GM12891 (cell line): ENCODE data around the gene RASL12.
"Not testable (repeated sequence)": the region's sequence is repeated elsewhere in the genome, so short reads cannot be mapped to it uniquely, and the experiment has no call there.

Experiments used
- DNase-seq: peaks from one replicate; pipeline ENCODE4 v3.0.0; 2011; ENCODE audit warnings: low spot score; ENCODE audit not compliant: insufficient read length
- FAIRE-seq: peaks from 2 replicates; lab custom pipeline; 2011; peaks lifted over from hg19 to GRCh38; lab: Jason Lieb, UNC
- PAX5 ChIP-seq: IDR thresholded peaks from 2 replicates; pipeline ENCODE4 v1.6.1; 2011; ENCODE audit warnings: low read length, moderate library complexity, mild to moderate bottlenecking; ENCODE audit not compliant: insufficient read depth, severe bottlenecking
- POLR2A ChIP-seq: IDR thresholded peaks from 2 replicates; pipeline ENCODE4 v1.6.1; 2011; ENCODE audit warnings: low read depth, low read length, control low read depth
- POLR2AphosphoS5 ChIP-seq: IDR thresholded peaks from 2 replicates; pipeline ENCODE4 v1.6.1; 2011; ENCODE audit warnings: low read depth, low read length, control low read depth
- POU2F2 ChIP-seq: IDR thresholded peaks from 2 replicates; pipeline ENCODE4 v1.6.1; 2011; ENCODE audit warnings: low read depth, mild to moderate bottlenecking, control low read depth, low read length, moderate library complexity
- SPI1 ChIP-seq: IDR thresholded peaks from 2 replicates; pipeline ENCODE4 v1.6.1; 2011; ENCODE audit warnings: low read depth, low read length, control low read depth
- TAF1 ChIP-seq: IDR thresholded peaks from 2 replicates; pipeline ENCODE4 v1.6.1; 2011; ENCODE audit warnings: low read depth, low read length, control low read depth

RASL12 gene

DNA sequence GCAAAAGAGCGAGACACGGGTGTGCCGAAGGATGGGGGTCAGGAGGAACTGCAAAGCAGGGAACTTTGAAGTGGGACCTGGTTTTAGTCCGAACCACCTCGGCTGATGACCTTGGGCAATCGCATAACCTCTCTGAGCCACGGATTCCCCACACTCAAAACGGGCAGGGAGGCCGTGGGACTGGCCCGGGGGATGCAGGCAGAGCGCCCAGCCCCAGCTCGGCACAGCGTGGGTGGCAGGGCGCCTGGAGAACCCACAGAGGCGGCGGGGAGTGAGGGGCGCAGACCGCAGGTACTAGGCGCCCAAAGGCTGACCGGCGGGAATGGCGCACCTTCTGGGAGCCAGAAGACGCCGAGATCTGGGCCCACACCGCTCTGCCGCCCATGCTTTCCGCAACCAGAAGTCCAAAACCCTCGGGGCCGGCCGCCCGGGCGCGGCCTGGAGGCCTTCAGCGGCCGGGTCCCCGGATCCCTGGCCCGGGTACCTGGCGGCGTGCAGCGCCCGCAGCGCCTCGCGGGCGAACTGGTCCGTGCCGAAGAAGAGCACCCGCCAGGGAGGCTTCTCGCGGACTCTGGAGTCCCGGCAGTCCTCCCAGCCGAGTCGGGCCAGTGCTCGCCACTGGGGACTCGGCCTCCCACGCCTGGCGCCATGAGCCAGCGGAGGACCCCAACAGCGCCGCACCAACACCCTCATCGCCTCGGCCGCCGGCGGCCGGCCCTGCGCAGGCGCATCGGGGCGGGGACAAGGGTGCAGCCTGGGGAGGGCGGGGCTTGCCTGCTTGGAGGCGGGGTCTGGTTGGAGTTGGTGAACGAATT is 38.7 kb downstream of the RASL12 start, which contains the start of gene MTFMT:
MTFMT (minus strand) TSS at position 719 of the 815 bp plus-strand sequence; CDS start at position 693, 26 bp downstream.
- DNase-seq (peak; percentile 97), FAIRE-seq (peak; percentile 96)
- TF ChIP-seq SPI1 (no peak), TAF1 (no peak), POU2F2 (0 out of 2 replicates have a peak, but pooled peaks have one; percentile 7), POLR2AphosphoS5 (peak; percentile 66), POLR2A (peak; percentile 74), PAX5 (no peak)

DNA sequence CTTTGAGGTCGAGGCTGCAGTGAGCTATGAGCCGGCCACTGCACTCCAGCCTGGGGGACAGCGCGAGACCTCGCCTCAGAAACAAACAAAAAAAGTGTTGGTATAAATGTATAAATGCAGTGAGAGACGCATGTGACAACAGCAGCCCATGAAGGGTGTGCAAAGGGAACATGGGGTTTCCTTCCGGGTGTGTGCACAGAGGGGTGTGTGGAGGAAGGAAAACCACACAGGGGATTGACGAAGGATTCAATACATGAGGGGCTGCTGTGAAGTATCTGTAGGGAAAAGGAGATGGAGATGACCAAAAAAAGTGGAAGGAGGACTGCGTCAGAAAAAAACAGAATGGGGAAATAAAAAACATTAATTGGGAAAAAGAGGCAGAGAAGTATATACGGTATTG is 39.5 kb downstream of the RASL12 start:
- DNase-seq (no peak), FAIRE-seq (no peak)
- TF ChIP-seq TAF1 (no peak), PAX5 (no peak), POLR2AphosphoS5 (no peak), POLR2A (no peak), POU2F2 (no peak), SPI1 (no peak)

- DNase-seq (no peak), FAIRE-seq (no peak)
- TF ChIP-seq TAF1 (no peak), SPI1 (peak; percentile 57), PAX5 (no peak)
Observed at GRCh38 chr15:65027593-65027992, 40.2 kb downstream of the RASL12 start.

- FAIRE-seq (no peak), DNase-seq (no peak)
- TF ChIP-seq POLR2AphosphoS5 (no peak), PAX5 (no peak), TAF1 (no peak), POU2F2 (no peak), POLR2A (no peak), SPI1 (no peak)
Observed at GRCh38 chr15:65026756-65027155, 41.0 kb downstream of the RASL12 start.

DNA sequence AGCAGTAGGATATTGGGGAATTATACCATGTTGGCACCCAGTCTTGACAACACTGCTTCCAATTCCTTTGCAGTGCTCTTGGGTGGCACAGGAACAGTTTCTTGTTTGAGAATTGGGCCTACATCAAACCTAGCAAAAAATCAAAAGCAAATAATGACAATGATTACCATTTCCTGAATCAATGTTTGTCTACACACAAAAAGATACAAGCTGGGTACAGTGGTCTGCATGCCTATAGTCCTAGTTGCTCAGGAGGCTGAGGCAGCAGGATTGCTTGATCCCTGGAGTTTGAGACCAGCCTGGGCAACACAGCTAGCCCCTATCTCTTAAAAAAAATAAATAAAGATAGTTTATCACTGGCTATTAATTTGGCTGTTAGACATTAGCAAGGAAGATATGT is 46.3 kb downstream of the RASL12 start:
- no peak for FAIRE-seq
- DNase-seq, result no peak
- TF ChIP-seq POU2F2 (no peak), SPI1 (no peak), POLR2AphosphoS5 (no peak), POLR2A (no peak), PAX5 (no peak), TAF1 (no peak)

GRCh38 chr15:65020419-65020818 is 47.4 kb downstream of the RASL12 start:
- no peak for DNase-seq
- TF ChIP-seq POU2F2, result no peak
- TF ChIP-seq POLR2AphosphoS5, result no peak
- TF ChIP-seq SPI1, result no peak
- TF ChIP-seq POLR2A, result no peak
- TF ChIP-seq TAF1, result no peak
- no peak for TF ChIP-seq PAX5
- peak; percentile 71 for FAIRE-seq

- DNase-seq, FAIRE-seq: not testable (repeated sequence)
Observed at GRCh38 chr15:65011198-65011597, 56.6 kb downstream of the RASL12 start.

- TF ChIP-seq PAX5 (no peak), TAF1 (no peak), POLR2AphosphoS5 (no peak), POU2F2 (no peak), POLR2A (no peak), SPI1 (no peak)
- peak; percentile 9 for FAIRE-seq
Observed at GRCh38 chr15:65008983-65009382, 58.8 kb downstream of the RASL12 start.

GRCh38 chr15:65006876-65007275 is 60.9 kb downstream of the RASL12 start:
- FAIRE-seq (no peak), DNase-seq (no peak)
- no peak for TF ChIP-seq POU2F2
- TF ChIP-seq TAF1, result no peak
- no peak for TF ChIP-seq SPI1
- no peak for TF ChIP-seq POLR2AphosphoS5
- no peak for TF ChIP-seq PAX5
- TF ChIP-seq POLR2A, result no peak

More at GRCh38 chr15:65008983-65009382, 58.8 kb downstream of the RASL12 start:
- no peak for DNase-seq

- TF ChIP-seq PAX5 (no peak), SPI1 (no peak), TAF1 (no peak), POLR2A (no peak), POLR2AphosphoS5 (no peak), POU2F2 (no peak)
- DNase-seq (no peak), FAIRE-seq (no peak)
Observed at GRCh38 chr15:65004993-65005392, 62.8 kb downstream of the RASL12 start.
